T-helper 2 cell (primary cell): ENCODE measurements around the gene PDSS2.
"Not testable (repeated sequence)": the region's sequence is repeated elsewhere in the genome, so short reads cannot be mapped to it uniquely, and the experiment has no call there.

Experiments used
- DNase-seq, 5 experiments: peaks; one replicate each; pipeline versions ENCODE4 v3.0.0 to v3.0.0-alpha.2; 2012 to 2022

The PDSS2 gene

GRCh38 chr6:107413966-107414645, 45.3 kb downstream of the PDSS2 start:
- DNase-seq = no peak

GRCh38 chr6:107411161-107411560, 48.2 kb downstream of the PDSS2 start:
- DNase-seq = no peak

GRCh38 chr6:107409942-107410341, 49.4 kb downstream of the PDSS2 start:
- no peak for DNase-seq

DNA sequence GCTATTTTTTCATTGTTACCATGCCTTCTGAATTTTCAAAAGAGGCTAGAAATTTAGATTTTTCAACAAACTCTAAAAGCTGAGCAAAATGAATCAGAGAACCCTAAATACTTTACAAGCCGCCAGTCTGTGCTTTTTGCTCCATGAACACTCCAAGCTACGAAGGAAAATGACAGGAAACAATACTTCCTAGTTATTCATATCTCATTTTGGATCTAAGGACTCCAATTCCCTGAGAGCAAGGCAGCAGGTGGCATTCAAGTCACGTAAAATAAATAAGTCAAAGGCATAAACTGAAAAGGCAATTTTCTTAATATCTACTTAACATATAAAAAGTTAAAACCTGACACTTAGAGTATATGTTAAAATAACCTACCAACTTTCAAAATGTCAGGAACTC, 50.6 kb downstream of the PDSS2 start:
- no peak for DNase-seq

DNA sequence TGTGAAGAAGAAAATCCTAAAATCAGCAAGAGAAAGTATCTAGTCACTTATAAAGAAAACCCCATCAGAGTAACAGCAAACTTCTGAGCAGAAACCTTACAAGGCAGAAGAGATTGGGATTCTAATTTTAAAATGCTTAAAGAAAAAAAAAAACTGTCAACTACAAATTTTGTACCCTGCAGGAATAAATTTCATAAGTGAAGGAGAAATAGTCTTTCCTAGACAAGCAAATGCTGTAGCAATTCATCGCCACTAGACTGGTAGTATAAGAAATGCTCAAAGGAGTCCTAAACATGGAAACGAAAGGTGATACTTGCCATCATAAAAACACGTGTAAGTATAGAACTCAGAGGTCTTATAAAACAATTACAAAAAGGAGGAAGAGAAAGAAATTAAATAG, 54.4 kb downstream of the PDSS2 start:
- no peak for DNase-seq

GRCh38 chr6:107402533-107402932, 56.8 kb downstream of the PDSS2 start:
- no peak for DNase-seq

DNA sequence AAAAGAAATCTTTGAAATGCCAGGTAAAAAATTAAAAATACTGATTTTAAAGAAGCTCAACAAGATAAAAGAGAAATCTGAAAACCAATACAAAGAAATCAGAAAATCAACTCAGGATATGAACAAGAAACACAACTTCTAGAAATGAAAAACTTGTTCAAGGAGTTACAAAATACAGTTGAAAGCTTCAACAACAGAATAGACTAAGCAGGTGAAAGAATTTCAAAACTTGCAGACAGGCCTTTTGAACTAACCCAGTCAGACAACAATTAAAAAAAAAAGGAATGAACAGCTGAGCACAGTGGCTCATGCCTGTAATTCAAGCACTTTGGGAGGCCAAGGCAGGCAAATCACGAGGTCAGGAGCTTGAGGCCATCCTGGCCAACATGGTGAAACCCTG, 57.8 kb downstream of the PDSS2 start:
- DNase-seq = no peak

- no peak for DNase-seq
Measured at GRCh38 chr6:107400616-107401147, 58.7 kb downstream of the PDSS2 start.

- DNase-seq = no peak
Measured at GRCh38 chr6:107399935-107400334, 59.4 kb downstream of the PDSS2 start.

DNA sequence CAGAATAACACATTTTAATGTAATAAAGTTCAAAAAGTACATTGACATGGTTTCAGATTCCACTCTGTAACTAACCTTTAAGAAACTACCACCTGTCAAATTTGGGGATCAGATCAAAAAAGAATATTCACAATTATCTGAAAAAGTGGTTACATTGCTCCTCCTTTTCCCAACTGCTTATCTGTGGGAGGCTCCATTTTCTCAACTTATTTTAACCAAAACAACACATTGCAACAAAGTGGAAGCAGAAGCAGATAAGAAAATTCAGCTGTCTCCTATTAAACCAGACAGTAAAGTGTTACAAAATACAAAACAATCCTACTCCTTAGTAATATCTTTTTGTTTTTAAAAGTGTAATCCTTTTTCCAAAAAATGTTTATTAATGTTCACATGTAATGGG, 61.4 kb downstream of the PDSS2 start:
- DNase-seq = no peak

DNA sequence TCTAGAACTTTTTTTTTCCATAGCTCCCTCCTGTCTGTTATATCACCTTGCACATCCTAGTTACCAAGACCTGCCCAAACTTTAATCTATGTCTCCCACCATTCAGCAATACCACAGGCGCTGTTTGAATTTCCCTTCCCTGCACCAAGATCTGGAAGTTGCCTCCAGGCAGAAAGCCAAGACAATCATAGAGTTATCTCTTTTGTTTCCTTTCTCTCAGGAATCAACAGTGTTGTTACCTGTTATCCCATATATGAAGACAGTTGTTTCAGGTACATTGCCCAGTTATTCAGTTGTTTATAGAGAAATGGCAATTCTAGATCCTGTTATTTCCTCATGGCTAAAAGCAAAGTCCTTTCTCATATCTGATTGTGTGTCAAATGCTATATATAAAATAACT, 63.2 kb downstream of the PDSS2 start:
- DNase-seq = no peak

DNA sequence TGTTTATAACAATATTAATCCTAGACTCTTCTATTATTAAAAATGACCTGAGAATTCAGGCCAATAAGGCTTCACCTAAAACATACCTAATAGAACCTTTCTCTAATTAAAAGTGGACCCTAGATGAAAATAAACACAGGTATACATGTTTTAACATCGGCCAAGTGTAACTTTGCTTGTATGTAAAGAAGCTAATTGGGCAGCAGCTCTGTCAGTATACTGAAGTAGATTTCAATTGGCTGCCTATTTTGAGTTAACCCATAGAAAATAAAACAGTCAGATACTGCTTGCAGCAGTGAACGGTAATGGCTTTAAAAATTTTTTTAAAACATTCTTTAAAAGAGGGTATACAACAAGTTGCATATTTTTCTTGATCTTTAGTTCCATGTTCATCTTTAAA, 67.3 kb downstream of the PDSS2 start:
- DNase-seq = no peak

- no peak for DNase-seq
Measured at GRCh38 chr6:107390685-107391435, 68.5 kb downstream of the PDSS2 start.

DNA sequence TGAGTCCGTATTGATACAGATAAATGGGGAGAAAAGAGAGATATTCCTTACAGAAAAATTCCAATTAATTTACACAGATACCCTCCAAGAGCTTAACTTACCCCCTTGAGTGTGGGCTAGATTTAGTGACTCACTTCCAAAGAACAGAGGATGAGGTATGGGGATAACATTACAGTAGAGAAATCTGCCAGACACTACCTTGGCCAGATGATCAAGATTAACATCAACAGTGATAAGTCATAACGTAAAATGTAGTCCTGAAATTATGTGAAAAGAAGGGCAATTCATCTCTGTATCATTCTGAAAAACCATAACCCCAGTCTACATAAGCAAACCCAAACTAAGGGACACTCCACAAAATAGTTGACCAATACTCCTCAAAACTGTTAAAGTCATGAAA, 69.3 kb downstream of the PDSS2 start:
- peak in 1 of 5 experiments; percentile 42 for DNase-seq

GRCh38 chr6:107386904-107387303, 72.5 kb downstream of the PDSS2 start:
- DNase-seq = no peak

- no peak for DNase-seq
Measured at GRCh38 chr6:107386340-107386739, 73.0 kb downstream of the PDSS2 start.

GRCh38 chr6:107383705-107384104, 75.7 kb downstream of the PDSS2 start:
- DNase-seq = no peak

- DNase-seq = no peak
Measured at GRCh38 chr6:107374264-107374663, 85.1 kb downstream of the PDSS2 start.

- DNase-seq = no peak
Measured at GRCh38 chr6:107369493-107369892, 89.9 kb downstream of the PDSS2 start.

- DNase-seq = no peak
Measured at GRCh38 chr6:107368471-107368870, 90.9 kb downstream of the PDSS2 start.

DNA sequence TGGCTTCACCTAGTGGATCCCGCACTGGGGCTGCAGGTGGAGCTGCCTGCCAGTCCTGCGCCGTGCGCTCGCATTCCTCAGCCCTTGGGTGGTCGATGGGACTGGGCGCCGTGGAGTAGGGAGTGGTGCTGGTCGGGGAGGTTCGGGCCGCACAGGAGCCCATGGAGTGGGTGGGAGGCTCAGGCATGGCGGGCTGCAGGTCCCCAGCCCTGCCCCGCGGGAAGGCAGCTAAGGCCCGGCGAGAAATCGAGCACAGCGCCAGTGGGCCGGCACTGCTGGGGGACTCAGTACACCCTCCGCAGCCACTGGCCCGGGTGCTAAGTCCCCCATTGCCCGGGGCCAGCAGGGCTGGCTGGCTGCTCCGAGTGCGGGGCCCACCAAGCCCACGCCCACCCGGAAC, 95.2 kb downstream of the PDSS2 start:
- DNase-seq = not testable (repeated sequence)

- no peak for DNase-seq
Measured at GRCh38 chr6:107361753-107362604, 97.4 kb downstream of the PDSS2 start.

- no peak for DNase-seq
Measured at GRCh38 chr6:107360476-107360875, 98.9 kb downstream of the PDSS2 start.
